NCI-H510A treated with DMSO at 0.1 percent for 48 hours (cell line): ENCODE measurements around the gene ANKRD40CL.
A peak's percentile ranks its signal among the peaks of the same experiment; 100 is the strongest.
"Not testable (repeated sequence)": the region's sequence is repeated elsewhere in the genome, so short reads cannot be mapped to it uniquely, and the experiment has no call there.

Experiments
- DNase-seq: peaks from one replicate; lab custom pipeline; 2025; lab: John Stamatoyannopoulos, UW

ANKRD40CL gene, protein sequence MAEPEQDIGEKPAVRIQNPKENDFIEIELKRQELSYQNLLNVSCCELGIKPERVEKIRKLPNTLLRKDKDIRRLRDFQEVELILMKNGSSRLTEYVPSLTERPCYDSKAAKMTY

GRCh38 chr17:50767446-50767845 is at the start of gene ANKRD40CL:
Gene ANKRD40CL, minus strand, starts transcription at chr17:50767518. Its CDS starts 605 bp downstream, at chr17:50766913.
- no peak for DNase-seq

DNA sequence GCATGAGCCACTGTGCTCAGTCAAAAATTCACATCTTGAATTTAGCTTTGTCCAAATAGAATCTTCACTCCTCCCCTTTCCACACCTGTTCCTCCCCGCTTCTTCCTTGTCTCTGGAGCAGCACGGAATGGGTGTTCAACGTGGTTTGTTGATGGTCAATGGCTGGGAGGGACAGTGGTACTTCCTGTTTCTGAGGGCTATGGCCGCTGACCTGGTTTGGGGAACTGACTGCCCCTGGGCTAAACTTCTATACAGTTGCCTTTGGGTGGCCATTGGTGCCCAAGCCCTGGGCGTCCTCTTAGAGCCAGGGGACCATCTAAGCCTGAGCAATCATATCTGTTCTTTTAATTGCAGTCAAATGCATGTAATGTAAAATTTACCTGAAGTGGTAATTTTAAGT is 49.0 kb upstream of the ANKRD40CL start:
- DNase-seq: no peak

- DNase-seq: no peak
Observed at GRCh38 chr17:50815400-50815799, 48.1 kb upstream of the ANKRD40CL start.

- no peak for DNase-seq
Observed at GRCh38 chr17:50813583-50813982, 46.3 kb upstream of the ANKRD40CL start.

- DNase-seq: no peak
Observed at GRCh38 chr17:50808888-50809287, 41.6 kb upstream of the ANKRD40CL start.

- no peak for DNase-seq
Observed at GRCh38 chr17:50808413-50808812, 41.1 kb upstream of the ANKRD40CL start.

GRCh38 chr17:50807675-50808074 is 40.4 kb upstream of the ANKRD40CL start:
- no peak for DNase-seq

- no peak for DNase-seq
Observed at GRCh38 chr17:50807009-50807408, 39.7 kb upstream of the ANKRD40CL start.

DNA sequence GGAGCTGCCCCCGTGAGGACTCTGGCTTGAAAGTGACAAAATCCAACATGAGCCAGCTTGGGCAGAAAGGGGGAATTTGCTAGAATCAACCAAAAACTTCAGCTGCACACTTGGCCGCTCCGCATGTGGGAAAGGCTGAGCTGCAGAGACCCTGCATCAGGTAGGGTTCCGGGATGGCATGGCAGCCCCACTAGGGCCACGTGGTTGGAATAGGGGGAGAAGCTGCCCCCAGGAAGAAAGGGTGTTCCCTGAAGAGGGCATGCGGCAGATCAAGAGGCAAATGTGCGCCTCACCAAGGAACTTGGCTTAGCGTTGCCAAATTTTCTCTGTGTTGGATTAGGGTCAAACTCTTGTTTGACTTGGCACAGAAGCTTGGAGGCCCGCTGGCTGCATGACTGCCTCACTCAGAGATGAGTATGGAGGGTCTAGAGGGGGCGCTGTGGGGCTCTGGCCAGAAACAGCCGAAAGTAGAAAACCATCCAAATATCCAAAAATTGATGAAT is 38.9 kb upstream of the ANKRD40CL start:
- no peak for DNase-seq

GRCh38 chr17:50805486-50805885 is 38.2 kb upstream of the ANKRD40CL start:
- no peak for DNase-seq

DNA sequence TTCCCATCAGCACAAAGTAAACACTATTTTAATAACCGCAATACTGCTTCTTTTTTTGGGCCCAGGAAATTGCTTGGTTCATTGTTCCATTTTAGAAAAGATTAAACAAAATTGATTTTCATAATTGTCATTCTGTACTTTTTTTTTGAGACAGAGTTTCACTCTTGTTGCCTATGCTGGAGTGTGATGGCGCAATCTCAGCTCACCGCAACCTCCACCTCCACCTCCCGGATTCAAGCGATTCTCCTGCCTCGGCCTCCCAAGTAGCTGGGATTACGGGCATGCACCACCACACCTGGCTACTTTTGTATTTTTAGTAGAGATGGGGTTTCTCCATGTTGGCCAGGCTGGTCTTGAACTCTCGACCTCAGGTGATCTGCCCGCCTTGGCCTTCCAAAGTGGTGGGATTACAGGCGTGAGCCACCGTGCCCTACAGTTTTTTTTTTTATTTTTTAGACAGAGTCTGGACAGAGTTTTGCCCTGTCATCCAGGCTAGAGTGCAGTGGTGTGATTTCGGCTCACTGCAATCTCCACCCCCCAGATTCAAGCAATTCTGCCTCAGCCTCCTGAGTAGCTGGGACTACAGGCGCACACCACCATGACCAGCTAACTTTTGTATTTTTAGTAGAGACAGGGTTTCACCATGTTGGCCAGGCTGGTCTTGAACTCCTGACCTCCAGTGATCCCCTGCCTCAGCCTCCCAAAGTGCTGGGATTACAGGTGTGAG is 37.6 kb upstream of the ANKRD40CL start:
- not testable (repeated sequence) for DNase-seq

- DNase-seq: no peak
Observed at GRCh38 chr17:50803676-50804075, 36.4 kb upstream of the ANKRD40CL start.

DNA sequence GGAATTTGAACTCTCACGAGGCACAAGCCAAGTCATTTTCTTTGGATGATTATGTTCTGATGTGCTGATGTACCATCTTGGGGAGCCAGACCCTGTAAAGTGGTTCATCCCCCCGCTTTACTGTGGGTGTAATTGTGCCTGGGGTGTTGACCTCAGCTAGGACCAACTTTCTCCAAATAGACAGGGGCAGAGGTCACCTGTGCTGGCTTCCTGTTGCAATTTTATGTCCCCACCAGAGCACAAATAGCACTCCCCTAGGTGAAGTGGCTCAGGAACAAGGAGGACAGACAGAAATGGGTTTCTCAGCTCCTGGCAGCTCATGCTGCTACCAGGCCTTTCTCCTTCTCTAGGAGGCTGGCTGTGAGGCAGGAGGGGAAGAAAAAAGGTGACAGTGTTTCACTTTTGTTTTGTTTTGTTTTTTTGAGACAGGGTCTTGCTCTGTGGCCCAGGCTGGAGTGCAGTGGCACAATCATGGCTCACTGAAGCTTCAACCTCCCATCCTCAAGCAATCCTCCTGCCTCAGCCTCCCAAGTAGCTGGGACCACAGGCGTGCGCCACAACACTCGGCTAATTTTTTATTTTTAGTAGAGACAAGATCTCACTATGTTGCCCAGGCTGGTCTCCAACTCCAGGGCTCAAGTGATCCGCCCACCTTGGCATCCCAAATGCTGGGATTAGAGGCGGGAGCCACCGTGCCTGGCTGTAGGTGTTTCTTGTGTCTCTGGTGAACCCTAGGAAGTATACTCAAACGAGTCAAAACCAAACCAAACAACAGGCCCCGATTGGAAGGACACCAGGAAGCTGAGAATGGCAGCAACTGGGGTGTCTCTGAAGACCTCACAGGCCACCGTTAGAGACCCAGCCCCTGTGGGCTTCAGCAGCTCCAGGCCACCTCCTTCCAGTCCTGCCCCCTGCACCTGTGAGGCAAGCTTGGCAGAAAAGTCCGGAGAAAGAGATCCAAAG is 35.6 kb upstream of the ANKRD40CL start:
- no peak for DNase-seq

GRCh38 chr17:50800196-50800700 is 32.9 kb upstream of the ANKRD40CL start:
- DNase-seq: no peak

GRCh38 chr17:50799582-50799981 is 32.3 kb upstream of the ANKRD40CL start:
- no peak for DNase-seq

DNA sequence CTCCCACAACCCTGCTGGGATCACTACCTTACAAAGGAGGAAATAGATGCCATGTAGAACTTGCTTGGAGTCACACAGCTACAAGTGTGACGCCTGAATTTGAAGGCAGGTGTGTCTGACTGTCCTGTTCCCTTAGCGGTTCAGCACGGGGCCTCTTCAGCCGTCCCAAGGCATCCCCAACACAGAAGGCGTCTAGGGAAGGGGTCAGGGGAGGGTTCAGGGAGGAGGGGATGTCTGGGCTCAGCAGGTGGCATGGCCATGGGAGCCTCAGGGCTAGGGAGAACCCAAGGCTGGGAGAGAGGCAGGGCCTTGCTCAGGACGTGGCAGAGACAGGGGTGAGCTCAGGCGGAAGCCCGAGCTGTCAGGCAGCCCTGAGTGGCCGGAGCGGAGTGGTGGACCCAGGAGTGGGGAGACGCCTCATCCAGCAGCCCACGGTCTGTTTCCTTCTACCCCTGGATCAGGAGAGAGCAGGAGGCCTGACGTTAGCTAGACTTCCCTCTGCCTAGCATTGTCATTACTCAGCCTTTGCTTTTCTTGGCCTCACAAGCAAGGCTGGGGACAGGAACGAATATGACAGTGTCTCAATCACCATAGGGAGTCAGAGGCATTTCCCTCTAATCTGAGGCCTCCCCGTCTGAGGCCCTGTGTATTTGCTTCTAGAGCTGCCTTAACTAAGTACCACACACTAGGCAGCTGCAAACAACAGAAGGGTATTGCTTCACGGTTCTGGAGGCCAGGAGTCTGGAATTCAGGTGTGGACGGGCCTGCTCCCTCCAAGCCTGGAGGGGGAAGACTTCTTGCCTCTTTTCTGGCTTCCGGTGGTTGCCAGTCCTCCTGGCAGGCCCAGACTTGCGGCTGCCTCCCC is 31.3 kb upstream of the ANKRD40CL start:
- peak; percentile 23 for DNase-seq

- no peak for DNase-seq
Observed at GRCh38 chr17:50797135-50797810, 30.0 kb upstream of the ANKRD40CL start.

DNA sequence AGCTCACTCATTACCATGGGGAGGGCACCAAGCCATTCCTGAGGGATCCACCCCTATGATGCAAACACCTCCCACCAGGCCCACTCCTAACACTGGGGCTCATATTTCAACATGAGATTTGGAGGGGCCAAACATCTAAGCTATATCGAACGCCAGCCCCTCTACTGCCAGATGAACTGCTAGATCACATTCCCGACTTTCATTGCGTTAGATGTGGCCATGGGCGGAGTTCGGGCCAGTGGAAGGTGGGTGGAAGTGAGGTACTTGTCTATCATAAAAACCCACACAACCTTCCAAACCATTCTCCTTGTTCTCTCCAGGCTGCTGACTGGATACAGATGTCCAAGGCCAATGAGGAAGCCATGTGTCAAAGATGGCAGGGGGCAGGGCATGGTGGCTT is 27.0 kb upstream of the ANKRD40CL start:
- no peak for DNase-seq

- no peak for DNase-seq
Observed at GRCh38 chr17:50793007-50793406, 25.7 kb upstream of the ANKRD40CL start.

- no peak for DNase-seq
Observed at GRCh38 chr17:50792132-50792531, 24.8 kb upstream of the ANKRD40CL start.

DNA sequence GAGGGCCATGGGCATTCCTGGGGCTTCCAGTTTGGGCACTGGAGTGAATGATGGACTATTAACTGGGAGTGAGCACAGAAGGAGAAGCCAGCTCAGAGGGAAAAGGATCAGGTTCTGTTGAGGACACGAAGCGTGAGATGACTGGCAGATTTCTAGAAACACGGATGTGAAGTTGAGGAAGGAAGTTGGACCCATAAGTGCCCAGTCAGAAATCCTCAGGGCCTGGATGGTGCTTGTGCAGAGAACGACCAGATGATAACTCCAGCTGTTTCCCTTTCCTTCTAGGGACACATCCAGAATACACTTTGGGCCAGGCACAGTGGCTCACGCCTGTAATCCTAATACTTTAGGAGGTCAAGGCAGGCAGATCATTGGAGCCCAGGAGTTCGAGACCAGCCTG is 23.3 kb upstream of the ANKRD40CL start:
- DNase-seq: no peak
